B cell (primary cell): ENCODE results near the gene AXIN1. TPM values are rescaled to one million over a fixed set of nuclear protein-coding genes. Genes with fewer than 3 reads are reported as not detected.
"Not testable (repeated sequence)": the region's sequence is repeated elsewhere in the genome, so short reads cannot be mapped to it uniquely, and the experiment has no call there.

Experiments used
- ATAC-seq: fragments of 200-7000 bp; cut with Tn5 transposase; one replicate; pipeline ENCODE4 v1.10.0; 2021; ENCODE audit warnings: low read depth, mild to moderate bottlenecking, moderate number of reproducible peaks, moderate library complexity
- CTCF ChIA-PET: fragments of 350-600 bp; sonication (Branson Sonifier 250); formaldehyde crosslinking; loops from one replicate; lab custom pipeline; 2021; ENCODE audit warnings: antibody characterized with exemption, inconsistent platforms; lab: Charles Lee
- POLR2A ChIA-PET: fragments of 350-600 bp; sonication (Branson Sonifier 250); formaldehyde crosslinking; loops from one replicate; lab custom pipeline; 2021; ENCODE audit warnings: antibody characterized with exemption; lab: Charles Lee
- DNase-seq: peaks from one replicate; pipeline ENCODE4 v3.0.0; 2013
- H2AFZ ChIP-seq: 2 replicates; pipeline ENCODE4 v1.6.1; 2012; ENCODE audit warnings: mild to moderate bottlenecking, low read depth, low read length; ENCODE audit not compliant: insufficient read depth, poor library complexity, severe bottlenecking
- H3K27ac ChIP-seq, 2 donors: 1 replicate in 1 of 2; 2 replicates in 1 of 2; pipeline ENCODE4 v1.5.1; 2012 to 2013; ENCODE audit warnings: low read length in 2 of 2, mild to moderate bottlenecking in 2 of 2, moderate library complexity in 1 of 2
- H3K27me3 ChIP-seq, 4 experiments: fragments of 200-600 bp in 1 of 4; sonication (generic) in 1 of 4; replicated peaks in 1 of 4; 1 replicate in 2 of 4; 2 replicates in 2 of 4; pipeline versions ENCODE4 v1.6.1 to v1.7.0; 2013 to 2016; ENCODE audit warnings: low read length in 3 of 4, mild to moderate bottlenecking in 2 of 4, mixed read lengths in 1 of 4, moderate library complexity in 1 of 4; ENCODE audit not compliant: insufficient read depth in 4 of 4, control insufficient read depth in 3 of 4; ENCODE audit errors: control extremely low read depth in 1 of 4
- H3K36me3 ChIP-seq, 2 experiments: replicated peaks in 1 of 2; 1 replicate in 1 of 2; 2 replicates in 1 of 2; pipeline versions ENCODE4 v1.6.1 to v1.7.1; 2013; ENCODE audit warnings: low read length in 1 of 2; ENCODE audit not compliant: insufficient read depth in 2 of 2, control insufficient read depth in 1 of 2; ENCODE audit errors: control extremely low read depth in 1 of 2, extremely low read depth in 1 of 2
- H3K4me1 ChIP-seq, 2 donors: fragments of 200-600 bp in 1 of 2; sonication (generic) in 1 of 2; 1 replicate in 1 of 2; 2 replicates in 1 of 2; pipeline versions ENCODE4 v1.5.1 to v1.6.1; 2013 to 2017; ENCODE audit warnings: low read length in 2 of 2; ENCODE audit not compliant: control insufficient read depth in 2 of 2, insufficient read depth in 2 of 2
- H3K4me2 ChIP-seq: replicated peaks from 2 replicates; pipeline ENCODE3; 2012; ENCODE audit warnings: mild to moderate bottlenecking, low read depth, low read length; ENCODE audit not compliant: poor library complexity, severe bottlenecking
- H3K4me3 ChIP-seq, 5 experiments: fragments of 200-600 bp in 1 of 5; sonication (generic) in 1 of 5; 1 replicate in 3 of 5; 2 replicates in 2 of 5; pipeline versions ENCODE4 v1.5.1 to v1.7.0; 2011 to 2016; ENCODE audit warnings: low read length in 4 of 5, mild to moderate bottlenecking in 4 of 5, low read depth in 2 of 5, control low read depth in 1 of 5, moderate library complexity in 1 of 5; ENCODE audit not compliant: insufficient read depth in 1 of 5; ENCODE audit errors: control extremely low read depth in 1 of 5, extremely low read depth in 1 of 5
- H3K79me2 ChIP-seq: fragments of 200-600 bp; sonication (generic); one replicate; pipeline ENCODE4 v1.6.0; 2016; ENCODE audit warnings: low read length; ENCODE audit not compliant: control insufficient read depth, insufficient read depth
- H3K9ac ChIP-seq: fragments of 200-600 bp; sonication (generic); 2 replicates; pipeline ENCODE4 v1.6.1; 2017; ENCODE audit warnings: mild to moderate bottlenecking, low read length, moderate library complexity
- H3K9me3 ChIP-seq, 3 donors: one replicate each; pipeline versions ENCODE4 v1.6.1 to v1.7.1; 2013; ENCODE audit warnings: low read length in 2 of 3; ENCODE audit not compliant: control insufficient read depth in 2 of 3, insufficient read depth in 1 of 3; ENCODE audit errors: control extremely low read depth in 1 of 3
- H4K20me1 ChIP-seq: 2 replicates; pipeline ENCODE4 v1.6.0; 2012; ENCODE audit warnings: mild to moderate bottlenecking, low read length; ENCODE audit not compliant: insufficient read depth, control insufficient read depth, poor library complexity, severe bottlenecking
- H3K27ac Mint-ChIP-seq: one replicate; pipeline ENCODE4 v1.8.0; 2021; ENCODE audit warnings: mixed read lengths
- H3K27me3 Mint-ChIP-seq: one replicate; pipeline ENCODE4 v1.8.0; 2021; ENCODE audit warnings: mixed read lengths
- H3K4me1 Mint-ChIP-seq: one replicate; pipeline ENCODE4 v1.8.0; 2021; ENCODE audit warnings: mixed read lengths
- H3K4me3 Mint-ChIP-seq: one replicate; pipeline ENCODE4 v1.8.0; 2021; ENCODE audit warnings: mixed read lengths
- H3K9me3 Mint-ChIP-seq: one replicate; pipeline ENCODE4 v1.8.0; 2022; ENCODE audit warnings: mixed read lengths; ENCODE audit not compliant: insufficient read depth
- EZH2 ChIP-seq: IDR thresholded peaks from 2 replicates; pipeline ENCODE4 v1.6.1; 2012; ENCODE audit warnings: borderline replicate concordance, low read depth, mild to moderate bottlenecking, moderate library complexity, low read length; ENCODE audit not compliant: insufficient read depth, poor library complexity, severe bottlenecking
- WGBS: methylation state at CpG from one replicate; pipeline ENCODE4 v1.1.5; 2013; ENCODE audit warnings: missing lambda C conversion rate; ENCODE audit not compliant: insufficient coverage; 5-methylcytosine and 5-hydroxymethylcytosine counted together
- intact Hi-C: fragments of 100-400 bp; cut with micrococcal nuclease; formaldehyde crosslinking; loops from one replicate; pipeline ENCODE4 v1.10.0; 2022
- polyA plus RNA-seq: library from polyadenylated mRNA; depleted of rRNA; stranded (reverse); fragments of >200 nt; gene quantifications from 2 replicates; pipeline ENCODE4 v1.2.3, GENCODE V29; 2012
- total RNA-seq, 2 donors: library from RNA; stranded (reverse); fragments of 120-200 nt in 1 of 2; gene quantifications; 1 replicate in 1 of 2; 2 replicates in 1 of 2; pipeline versions ENCODE4 v1.2.3 to v1.2.4, GENCODE V29; 2013 to 2022
- TF ChIP-seq, protein P1 (sequence below): fragments of 200-600 bp; IDR thresholded peaks from one replicate; pipeline ENCODE4 v1.8.0; 2022; ENCODE audit warnings: antibody characterized with exemption, mild to moderate bottlenecking

Gene AXIN1
- total and polyA plus RNA-seq, 2 donors (not counting 1 experiment from before 2014, with no cell fraction given): 39.0 to 40.8 TPM

DNA sequence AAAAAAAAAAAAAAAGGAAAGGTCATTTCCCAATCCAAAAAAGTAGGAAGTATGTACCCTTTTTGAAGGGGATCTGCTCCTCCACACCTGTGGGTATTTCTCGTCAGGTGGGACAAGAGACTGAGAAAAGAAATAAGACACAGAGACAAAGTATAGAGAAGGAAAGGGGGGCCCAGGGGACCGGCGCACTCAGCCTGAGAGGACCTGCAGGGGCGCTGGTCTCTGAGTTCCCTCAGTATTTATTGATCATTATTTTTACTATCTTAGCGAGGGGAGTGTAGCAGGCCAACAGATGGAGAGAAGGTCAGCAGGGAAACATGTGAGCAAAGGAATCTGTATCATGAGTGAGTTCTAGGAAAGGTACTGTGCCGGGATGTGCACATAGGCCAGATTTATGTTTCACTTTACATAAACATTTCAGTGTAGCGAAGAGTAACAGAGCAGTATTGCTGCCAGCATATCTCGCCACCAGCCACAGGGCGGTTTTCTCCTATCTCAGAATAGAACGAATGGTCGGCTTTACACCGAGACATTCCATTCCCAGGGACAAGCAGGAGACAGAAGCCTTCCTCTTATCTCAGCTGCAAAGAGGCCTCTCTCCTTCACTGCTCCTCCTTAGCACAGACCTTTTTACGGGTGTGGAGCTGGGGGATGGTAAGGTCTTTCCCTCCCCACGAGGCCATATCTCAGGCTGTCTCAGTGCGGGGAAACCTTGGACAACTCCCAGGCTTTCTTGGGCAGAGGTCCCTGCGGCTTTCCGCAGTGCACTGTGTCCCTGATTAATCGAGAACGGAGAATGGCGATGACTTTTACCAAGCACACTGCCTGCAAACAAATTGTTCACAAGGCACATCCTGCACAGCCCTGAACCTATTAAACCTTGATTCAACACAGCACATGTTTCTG is 35.5 kb upstream of the AXIN1 start:
- H2AFZ ChIP-seq, H3K27me3 ChIP-seq, H3K36me3 ChIP-seq, H3K27ac ChIP-seq, ATAC-seq, H3K4me2 ChIP-seq, intact Hi-C loops, DNase-seq, H3K4me3 ChIP-seq, H3K79me2 ChIP-seq, H3K27me3 Mint-ChIP-seq, POLR2A ChIA-PET, H3K9me3 Mint-ChIP-seq, H4K20me1 ChIP-seq, H3K9me3 ChIP-seq, H3K9ac ChIP-seq, H3K4me3 Mint-ChIP-seq, H3K27ac Mint-ChIP-seq: not testable (repeated sequence)
- CTCF ChIA-PET: interaction anchor here (1.2 kb wide), 1 partner anchor 12 kb away, joined by 3 read pairs; no protein-coding TSS in a partner anchor
- H3K4me1 ChIP-seq: peaks cover 13 to 16% of the 10 kb centered on the region in 2 donors
- peaks cover 18% of the 10 kb centered on the region for H3K4me1 Mint-ChIP-seq
- WGBS: 95% methylated on average over 12 of the region's 20 CpGs

DNA sequence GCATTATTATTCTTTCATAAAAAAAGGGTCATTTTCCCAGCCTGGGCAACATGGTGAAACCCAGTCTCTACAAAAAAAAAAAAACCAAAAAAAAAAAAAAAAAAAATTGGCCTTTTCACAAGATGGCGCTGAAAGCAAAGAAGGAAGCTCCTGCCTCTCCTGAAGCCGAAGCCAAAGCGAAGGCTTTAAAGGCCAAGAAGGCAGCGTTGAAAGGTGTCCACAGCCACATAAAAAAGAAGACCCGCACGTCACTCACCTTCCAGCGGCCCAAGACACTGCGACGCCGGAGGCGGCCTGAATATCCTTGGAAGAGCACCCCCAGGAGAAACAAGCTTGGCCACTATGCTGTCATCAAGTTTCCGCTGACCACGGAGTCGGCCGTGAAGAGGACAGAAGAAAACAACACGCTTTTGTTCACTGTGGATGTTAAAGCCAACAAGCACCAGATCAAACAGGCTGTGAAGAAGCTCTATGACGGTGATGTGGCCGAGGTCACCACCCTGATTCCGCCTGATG is 34.2 kb upstream of the AXIN1 start:
- Histone ChIP-seq H4K20me1 (no peaks in the 10 kb centered on the region), H3K27ac (no peak overlapping the region), H3K36me3 (no peaks in the 10 kb centered on the region), H3K4me1 (peaks cover 16 to 19% of the 10 kb centered on the region in 2 donors), H3K4me2 (no peak overlapping the region), H2AFZ (no peak overlapping the region), H3K27me3 (no peaks in the 10 kb centered on the region), H3K9me3 (peaks cover 0 to under 1% (median 0%) of the 10 kb centered on the region in 3 donors), H3K9ac (no peak overlapping the region), H3K4me3 (no peak overlapping the region), H3K79me2 (no peaks in the 10 kb centered on the region)
- WGBS: 82% methylated on average over 15 of the region's 19 CpGs
- ATAC-seq: no peak
- ChIA-PET CTCF (interaction anchor here (0.6 to 0.7 kb wide), 2 partner anchors 50 to 78 kb away, joined by 3 read pairs; no protein-coding TSS in a partner anchor), POLR2A (no interaction called here)
- no peak overlapping the region for H3K27ac Mint-ChIP-seq
- intact Hi-C loops: no loop called here
- DNase-seq: no peak
- no peak for TF ChIP-seq EZH2
- TF ChIP-seq, protein P1, sequence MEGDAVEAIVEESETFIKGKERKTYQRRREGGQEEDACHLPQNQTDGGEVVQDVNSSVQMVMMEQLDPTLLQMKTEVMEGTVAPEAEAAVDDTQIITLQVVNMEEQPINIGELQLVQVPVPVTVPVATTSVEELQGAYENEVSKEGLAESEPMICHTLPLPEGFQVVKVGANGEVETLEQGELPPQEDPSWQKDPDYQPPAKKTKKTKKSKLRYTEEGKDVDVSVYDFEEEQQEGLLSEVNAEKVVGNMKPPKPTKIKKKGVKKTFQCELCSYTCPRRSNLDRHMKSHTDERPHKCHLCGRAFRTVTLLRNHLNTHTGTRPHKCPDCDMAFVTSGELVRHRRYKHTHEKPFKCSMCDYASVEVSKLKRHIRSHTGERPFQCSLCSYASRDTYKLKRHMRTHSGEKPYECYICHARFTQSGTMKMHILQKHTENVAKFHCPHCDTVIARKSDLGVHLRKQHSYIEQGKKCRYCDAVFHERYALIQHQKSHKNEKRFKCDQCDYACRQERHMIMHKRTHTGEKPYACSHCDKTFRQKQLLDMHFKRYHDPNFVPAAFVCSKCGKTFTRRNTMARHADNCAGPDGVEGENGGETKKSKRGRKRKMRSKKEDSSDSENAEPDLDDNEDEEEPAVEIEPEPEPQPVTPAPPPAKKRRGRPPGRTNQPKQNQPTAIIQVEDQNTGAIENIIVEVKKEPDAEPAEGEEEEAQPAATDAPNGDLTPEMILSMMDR: no peak
- H3K4me1 Mint-ChIP-seq: peaks cover 20% of the 10 kb centered on the region
- H3K9me3 Mint-ChIP-seq: no peaks in the 10 kb centered on the region
- H3K4me3 Mint-ChIP-seq: no peak overlapping the region
- no peaks in the 10 kb centered on the region for H3K27me3 Mint-ChIP-seq
